ENCODE data around the gene RNF224.
"Not testable (repeated sequence)": the region's sequence is repeated elsewhere in the genome, so short reads cannot be mapped to it uniquely, and the experiment has no call there.

Gene RNF224

DNA sequence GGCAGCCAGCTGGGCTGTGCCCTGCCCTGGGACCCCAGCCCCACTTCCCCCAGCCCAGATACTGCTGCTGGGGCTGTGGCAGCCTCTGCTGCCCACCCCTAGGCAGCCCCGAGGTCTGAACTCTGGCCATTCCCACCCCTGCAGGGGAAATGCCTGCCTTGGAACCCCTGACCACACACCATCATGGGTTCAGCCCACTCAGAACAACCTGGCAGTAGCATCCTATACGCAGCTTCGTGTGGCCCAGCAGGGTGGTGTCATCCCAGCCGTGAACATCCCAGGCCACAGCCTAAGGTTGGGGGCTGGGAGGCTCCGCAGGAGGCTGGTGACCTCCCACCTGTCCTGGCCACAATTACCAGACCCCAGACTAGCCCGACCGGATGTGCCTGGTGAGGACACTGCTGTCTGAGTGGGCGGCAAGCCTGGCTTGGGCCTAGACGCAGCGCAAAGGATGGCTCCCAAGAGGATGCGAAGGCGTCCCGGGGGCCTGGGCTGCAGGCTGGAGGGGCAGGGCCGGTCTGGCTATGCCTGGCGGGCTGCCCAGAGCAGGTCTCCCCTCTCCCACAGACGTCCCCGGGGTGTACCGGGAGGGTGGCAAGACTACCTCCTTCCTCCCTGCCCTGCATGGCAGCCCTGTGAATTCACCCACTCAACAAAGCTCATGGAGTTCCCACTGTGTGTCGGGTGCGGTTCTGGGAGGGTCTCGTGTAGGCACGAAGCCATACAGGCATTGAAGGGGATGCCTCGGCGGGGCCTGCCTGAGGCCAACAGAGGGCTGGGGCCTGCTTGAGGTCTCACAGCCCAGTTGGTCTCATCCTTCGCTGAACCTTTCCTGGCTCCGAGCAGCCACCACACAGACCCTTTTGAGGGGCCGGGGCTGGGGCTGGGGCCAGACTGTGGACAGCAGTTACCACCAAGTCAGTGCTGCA lies 1.9 kb downstream of the RNF224 start:
- no peak for DNase-seq

DNA sequence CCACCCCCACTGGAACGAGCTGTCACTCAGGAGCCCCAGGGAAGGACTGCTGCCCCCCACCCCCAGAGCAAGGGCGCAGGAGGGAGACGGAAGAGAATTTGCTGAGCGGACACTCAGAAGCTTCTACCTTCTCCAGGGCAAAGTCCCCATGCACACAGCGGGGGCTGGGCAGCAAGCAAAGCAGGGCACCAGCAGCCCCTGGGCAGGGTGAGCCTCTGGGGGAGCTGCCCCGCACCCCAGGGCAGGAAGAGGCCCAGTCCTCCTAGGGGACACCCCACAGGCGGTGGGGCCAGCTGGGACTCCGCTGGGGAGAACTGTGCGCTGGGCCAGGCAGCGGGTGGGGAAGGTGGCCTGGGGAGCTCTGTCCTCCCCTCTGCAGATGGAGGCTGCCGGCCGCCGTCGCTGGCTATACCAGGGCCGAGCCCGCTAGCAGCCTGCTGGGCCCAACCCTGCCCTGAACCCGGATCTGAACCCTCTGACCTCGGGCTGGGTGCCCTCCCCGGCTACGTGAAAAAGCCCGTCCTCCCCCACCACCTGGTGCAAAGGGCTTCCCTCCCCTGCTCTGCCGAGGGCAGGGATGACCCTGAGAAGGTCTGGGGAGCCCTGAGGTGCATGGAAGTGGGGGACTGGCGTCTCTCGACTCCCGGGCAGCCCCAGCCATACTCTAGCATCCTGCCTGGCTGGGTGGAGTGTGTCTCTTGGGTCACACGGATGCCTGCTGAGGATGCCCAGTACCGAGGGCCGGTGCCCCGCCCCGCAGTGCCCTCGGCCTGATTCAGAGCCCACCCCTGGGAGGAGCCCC lies 2.8 kb downstream of the RNF224 start:
- no peak for DNase-seq

DNA sequence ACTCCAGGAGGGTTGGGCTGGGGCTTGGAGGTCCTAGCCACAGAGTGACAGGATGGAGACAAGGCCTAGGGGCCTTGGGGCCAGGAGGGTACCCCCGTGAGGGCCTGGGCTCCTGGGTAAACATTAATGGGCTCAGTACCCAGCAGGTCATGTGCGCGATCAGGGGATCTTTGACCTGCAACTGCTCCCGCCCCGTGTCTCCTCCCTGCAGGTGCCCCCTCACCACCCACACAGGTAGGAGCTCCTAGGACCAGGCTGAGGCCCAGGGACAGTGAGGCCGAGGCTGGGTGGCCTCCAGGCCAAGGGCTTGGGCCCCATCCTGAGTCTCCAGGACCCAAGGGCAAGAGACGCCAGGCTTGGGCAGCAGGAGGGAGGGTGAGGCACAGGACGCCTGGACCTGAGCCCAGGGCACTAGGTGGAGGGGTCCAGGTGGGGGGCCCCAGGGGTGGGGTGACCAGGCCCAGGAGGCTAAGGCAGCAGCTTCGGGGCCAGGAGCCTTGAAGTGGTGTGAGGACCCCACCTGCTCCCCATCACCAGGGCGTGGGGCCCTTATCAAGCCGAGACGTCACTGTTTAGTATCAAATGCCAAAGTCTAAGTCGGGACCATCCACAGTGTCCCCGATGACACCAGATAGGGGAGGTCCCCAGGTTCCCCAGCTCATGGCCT lies 3.5 kb downstream of the RNF224 start, which contains the start of gene SLC34A3:
TSS of gene SLC34A3 (plus strand) at position 197 of the 667 bp plus-strand sequence. CDS start 802 bp downstream, outside the sequence.
- no peak for DNase-seq

DNA sequence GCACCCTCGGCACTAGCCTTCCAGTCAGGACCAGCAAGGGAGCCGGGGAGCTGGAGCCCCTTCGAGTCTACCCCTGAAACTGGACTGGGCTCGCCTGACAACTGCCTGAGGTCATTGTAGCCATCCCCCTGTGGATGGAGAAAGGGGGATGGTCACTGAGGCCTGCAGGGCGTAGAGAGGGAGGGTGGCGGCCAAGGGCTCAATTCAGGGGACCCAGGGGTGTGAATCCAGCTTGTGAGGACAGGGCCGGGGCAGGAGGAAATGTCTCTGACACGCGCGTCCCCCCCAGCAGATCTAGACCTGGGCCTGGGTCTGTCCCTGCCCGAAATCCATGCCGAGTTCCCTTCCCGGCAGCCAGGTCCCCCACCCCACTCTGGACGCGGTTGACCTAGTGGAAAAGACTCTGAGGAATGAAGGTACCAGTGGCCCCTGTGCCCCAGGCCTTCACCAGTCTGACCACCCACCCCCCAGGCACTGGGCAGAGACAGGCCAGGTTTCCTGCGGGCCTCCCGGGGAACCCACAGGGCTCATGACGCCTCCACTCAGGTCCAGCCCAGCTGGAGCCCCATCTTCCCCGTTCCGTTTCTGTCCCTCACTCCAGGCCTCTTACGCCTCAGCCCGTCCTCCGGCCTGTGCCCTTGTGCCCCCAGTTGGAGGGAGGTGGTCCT lies 4.2 kb downstream of the RNF224 start:
- no peak for DNase-seq

DNA sequence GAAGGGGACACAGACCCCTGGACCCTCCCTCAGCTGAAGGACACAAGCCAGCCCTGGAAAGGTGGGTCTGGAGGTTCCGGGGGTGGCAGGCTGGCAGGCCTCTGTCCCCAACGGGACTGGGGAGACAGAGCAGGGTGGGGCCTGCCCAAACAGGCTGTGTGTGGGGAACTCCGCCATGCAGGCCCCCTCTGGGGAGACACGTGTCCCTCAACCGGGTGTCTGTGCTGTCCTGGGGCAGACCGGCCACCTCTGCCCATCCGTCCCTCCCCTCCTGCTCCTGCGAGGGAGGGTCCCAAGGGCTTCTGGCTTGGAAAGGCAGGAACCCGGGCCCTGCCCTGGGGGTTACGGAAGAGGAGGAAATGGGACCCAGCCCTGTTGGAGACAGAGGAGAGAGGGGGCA lies 4.8 kb downstream of the RNF224 start:
- no peak for DNase-seq

DNA sequence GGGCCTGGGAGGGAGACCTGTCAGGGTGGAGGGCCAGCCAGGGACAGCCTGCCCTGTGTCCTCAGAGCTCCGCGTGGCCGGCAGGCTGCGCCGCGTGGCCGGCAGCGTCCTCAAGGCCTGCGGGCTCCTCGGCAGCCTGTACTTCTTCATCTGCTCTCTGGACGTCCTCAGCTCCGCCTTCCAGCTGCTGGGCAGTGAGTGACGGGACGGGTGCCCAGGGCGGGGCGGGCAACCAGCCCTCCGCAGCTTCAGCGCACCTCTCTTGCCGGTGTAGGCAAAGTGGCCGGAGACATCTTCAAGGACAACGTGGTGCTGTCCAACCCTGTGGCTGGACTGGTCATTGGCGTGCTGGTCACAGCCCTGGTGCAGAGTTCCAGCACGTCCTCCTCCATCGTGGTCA lies 5.2 kb downstream of the RNF224 start:
- DNase-seq = no peak

DNA sequence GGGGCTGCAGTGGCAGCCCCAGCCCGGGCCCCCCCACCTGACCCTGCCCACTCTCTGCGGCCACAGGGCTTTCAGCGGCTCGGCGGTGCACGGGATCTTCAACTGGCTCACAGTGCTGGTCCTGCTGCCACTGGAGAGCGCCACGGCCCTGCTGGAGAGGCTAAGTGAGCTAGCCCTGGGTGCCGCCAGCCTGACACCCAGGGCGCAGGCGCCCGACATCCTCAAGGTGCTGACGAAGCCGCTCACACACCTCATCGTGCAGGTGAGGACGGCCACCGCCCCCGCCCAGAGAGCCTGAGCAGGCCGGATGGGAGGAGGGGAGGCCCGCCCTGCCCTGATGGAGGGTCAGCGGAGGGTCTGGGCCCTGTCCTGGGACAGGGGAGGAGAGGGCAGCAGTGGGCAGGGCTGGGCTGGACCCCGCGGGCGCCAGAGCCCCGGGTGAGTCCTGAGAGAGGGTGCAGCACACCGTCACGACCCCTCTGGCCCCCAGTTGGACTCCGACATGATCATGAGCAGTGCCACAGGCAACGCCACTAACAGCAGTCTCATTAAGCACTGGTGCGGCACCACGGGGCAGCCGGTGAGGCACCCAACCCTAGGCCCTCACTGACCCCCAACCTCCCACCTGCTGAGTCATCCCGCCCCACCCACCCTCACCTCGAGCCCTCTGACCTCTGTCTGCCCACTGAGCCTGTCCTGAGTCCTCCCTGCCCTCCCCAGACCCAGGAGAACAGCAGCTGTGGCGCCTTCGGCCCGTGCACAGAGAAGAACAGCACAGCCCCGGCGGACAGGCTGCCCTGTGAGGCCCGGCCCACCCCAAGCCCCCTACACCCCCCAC lies 6.1 kb downstream of the RNF224 start:
- DNase-seq = no peak

DNA sequence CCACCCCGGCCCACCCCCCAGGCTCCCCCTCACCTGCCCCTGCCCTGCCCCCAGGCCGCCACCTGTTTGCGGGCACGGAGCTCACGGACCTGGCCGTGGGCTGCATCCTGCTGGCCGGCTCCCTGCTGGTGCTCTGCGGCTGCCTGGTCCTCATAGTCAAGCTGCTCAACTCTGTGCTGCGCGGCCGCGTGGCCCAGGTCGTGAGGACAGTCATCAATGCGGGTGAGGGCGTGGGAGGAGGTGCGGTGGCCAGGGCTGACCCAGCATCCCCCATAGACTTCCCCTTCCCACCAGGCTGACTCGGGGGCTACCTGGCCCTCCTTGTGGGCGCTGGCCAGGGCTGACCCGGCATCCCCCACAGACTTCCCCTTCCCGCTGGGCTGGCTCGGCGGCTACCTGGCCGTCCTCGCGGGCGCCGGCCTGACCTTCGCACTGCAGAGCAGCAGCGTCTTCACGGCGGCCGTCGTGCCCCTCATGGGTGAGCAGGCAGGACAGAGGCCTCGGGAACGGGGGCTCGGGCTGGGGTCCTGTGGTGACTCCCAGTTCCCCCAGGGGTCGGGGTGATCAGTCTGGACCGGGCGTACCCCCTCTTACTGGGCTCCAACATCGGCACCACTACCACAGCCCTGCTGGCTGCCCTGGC lies 6.9 kb downstream of the RNF224 start:
- DNase-seq = no peak

DNA sequence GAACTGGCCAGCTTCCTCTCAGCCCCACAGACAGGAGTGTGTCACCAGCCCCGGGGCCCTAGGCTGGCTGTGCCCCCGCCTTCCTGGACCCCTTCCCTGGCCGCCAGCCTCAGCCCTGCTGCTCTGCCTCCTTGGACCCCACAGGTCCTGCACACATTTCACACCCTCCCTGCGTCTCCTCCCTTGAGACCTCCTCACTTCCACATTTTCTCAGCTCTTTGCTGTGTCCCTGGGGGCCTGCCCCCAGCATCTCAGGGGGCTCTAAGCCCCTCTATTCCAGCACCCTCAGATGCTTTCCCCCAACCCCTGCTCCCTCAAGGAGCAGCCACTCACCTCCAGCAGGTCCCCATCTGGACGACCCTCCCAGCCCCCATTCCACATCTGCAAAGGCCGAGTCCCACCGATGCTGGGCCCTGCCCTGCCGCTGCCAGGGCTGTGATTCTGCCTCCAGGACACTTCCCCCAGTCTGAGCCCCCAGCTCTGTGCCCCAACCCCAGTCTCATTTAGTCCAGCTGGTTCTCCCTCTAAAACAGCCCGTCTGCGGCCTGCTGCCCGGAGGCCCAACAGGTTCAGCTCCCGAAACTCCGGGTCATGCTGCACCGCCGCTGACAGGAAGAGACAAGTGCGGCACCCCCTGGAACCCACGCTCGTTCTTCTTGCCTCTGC lies 7.6 kb downstream of the RNF224 start:
- DNase-seq = no peak

DNA sequence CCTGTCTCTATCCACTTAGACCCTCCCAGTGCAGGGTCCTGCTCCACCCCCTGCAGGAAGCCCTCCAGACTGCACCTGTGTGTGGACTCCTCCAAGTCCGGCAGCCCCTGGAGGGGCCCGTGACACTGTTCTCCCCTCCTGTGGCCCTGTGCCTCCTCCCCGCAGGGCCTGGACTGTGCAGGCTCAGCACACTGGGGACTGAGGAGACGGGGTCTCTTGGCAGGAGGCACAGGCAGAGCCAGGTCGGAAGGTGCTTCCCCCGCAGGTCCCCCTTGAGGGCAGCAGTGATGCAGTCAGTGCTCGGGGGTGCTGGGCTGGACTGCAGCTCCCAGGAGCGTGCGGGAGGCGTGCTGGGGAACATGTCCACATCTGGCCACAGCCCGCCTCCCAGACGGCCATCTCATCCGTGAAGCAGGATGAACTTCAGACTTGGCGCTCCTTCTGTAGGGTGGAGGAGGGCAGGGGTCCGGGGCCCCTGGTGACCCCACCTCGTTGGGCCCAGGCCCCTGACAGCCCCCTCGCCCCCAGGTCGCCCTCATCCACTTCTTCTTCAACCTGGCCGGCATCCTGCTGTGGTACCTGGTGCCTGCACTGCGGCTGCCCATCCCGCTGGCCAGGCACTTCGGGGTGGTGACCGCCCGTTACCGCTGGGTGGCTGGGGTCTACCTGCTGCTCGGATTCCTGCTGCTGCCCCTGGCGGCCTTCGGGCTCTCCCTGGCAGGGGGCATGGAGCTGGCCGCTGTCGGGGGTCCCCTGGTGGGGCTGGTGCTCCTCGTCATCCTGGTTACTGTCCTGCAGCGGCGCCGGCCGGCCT lies 8.3 kb downstream of the RNF224 start:
- no peak for DNase-seq

DNA sequence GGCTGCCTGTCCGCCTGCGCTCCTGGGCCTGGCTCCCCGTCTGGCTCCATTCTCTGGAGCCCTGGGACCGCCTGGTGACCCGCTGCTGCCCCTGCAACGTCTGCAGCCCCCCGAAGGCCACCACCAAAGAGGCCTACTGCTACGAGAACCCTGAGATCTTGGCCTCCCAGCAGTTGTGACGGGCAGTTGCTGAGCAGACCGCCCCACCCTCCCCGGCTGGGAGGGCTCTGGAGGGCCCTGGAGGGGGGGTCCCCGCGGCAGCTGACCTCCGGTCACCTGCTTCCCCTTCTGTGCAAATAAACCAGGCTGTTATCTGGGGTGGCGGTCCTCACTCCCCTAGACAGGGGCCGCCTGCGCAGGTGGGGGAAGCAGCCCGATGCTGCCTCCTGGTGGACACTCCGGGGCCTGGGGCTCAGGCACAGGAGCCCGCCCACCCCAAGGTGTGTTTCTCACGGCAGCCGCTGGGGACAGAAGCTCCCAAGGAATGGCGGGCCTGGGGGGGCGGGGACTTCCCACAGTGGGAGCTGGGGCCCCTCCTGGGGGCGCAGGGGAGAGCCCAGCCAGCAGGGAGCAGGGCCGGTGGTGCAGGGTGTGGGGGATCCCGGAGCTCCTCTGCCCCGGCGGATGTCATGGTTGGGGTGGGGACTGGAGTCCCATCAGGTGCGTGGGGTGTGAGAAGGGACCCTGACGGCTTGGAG lies 9.1 kb downstream of the RNF224 start:
- DNase-seq = peak; percentile 41 to 61

DNA sequence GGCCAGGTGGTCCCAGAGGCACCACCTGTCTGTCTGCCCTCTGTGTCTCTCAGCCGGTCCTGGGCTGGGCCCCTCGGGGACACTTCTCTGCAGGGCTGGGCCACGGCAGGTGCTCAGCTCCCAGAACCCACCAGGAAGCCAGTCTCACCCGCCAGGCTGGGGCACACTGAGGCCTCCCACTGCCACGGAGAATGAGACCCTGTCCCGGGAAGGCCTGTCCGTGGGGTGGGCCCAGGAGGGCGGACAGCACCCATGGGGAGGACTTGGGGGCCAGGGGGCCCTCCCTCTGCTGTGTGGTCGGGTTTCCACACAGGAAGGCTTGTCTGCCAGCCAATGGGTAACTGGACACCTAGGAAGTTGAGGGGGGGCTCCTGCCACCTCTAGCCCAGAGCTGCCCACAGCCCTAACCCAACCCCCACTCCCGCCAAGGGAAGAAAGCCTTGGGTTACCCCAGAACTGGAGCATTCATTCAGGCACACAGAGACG lies 9.7 kb downstream of the RNF224 start:
- no peak for DNase-seq

DNA sequence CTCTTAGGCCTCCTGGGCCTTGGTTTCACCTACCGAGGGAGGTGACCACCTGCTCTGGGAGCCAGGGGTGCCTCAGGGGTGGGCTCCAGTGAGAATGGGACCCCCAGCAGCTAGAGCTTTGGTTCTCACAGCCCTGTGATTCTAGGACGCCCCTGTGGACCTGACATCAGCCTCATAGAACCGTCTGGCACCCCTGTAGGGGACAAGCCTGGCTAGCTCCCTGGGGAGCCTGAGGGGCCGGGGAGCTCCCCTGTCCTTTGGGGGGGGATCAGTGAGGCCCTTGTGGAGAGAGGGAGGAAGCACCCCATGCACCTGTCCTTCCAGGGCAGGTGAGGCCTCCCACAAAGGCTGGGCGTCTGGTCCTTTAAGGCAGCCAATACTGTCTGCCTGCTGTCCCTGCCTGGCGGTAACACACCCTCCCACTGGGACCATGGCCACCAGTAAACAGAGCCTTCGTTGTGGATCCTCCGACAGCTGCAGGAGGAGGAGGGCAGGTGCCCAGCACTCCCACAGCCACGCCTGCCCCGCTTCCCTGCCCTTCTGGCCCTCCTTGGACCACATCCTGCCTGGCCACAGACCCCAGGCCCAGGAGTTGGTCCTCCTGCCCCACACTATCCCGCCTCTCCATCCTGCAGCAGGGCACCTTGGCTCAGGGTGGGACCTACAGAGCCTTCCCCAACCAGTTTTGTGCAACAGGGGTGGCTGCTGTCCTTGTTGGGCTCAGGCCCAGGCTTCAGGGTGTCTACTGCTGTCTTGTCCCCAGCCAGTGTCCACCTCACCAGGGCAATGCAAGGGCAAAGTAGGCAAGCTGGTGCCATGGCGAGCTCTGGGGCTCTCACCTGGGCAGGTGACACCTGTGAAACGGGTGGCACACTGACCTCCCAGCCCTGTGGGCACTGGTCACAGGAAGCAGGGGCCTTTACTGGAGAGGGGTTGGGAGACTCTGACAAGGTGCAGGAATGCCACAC lies 10.7 kb downstream of the RNF224 start:
- no peak for DNase-seq

DNA sequence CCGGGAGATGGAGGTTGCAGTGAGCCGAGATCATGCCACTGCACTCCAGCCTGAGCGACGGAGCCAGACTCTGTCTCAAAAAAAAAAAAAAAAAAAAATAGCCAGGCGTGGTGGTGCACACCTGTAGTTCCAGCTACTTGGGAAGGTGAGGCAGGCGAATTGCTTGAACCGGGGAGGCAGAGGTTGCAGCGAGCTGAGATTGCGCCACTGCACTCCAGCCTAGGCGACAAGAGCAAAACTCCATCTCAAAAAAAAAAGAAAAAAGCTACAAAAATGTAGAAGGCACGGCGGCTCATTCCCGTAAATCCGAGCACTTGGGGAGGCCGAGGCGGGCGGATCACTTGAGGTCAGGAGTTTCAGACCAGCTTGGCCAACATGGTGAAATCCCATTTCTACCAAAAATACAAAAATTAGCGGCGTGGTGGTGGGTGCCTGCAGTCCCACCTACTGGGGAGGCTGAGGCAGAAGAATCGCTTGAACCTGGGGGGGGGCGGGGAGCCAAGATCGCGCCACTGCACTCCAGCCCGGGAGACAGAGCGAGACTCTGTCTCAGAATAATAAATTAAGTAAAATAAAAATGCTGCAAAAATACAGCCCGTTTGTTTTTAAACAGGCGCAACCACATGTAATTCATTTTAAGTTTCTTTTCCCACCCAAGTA lies 12.4 kb downstream of the RNF224 start:
- not testable (repeated sequence) for DNase-seq

DNA sequence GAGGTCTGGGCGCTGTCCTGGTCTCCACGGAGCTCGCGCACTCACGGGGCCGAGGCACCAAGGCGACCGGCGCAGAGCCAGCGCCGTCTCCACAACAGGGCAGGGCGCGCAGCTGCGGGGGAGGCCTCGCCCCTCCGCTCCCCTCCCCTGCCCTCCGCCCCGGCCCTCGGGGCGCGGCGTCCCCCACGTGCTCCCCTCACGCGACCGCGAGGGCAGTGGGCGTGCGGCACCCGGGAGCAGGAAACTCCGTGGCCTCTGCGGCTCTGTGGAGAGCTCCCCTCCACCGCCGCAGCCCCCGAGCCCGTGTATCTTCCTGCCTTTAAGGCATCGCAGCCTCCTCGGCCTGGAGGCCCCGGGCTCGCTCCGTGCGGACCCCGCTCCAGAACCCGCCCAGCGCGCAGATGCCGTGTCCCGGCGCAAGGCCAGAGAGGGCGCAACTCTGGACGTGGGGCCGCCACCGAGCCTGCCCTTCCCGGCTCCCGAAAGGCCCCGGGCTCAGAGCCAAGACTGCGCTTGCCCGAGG lies 13.1 kb downstream of the RNF224 start:
- DNase-seq = no peak

DNA sequence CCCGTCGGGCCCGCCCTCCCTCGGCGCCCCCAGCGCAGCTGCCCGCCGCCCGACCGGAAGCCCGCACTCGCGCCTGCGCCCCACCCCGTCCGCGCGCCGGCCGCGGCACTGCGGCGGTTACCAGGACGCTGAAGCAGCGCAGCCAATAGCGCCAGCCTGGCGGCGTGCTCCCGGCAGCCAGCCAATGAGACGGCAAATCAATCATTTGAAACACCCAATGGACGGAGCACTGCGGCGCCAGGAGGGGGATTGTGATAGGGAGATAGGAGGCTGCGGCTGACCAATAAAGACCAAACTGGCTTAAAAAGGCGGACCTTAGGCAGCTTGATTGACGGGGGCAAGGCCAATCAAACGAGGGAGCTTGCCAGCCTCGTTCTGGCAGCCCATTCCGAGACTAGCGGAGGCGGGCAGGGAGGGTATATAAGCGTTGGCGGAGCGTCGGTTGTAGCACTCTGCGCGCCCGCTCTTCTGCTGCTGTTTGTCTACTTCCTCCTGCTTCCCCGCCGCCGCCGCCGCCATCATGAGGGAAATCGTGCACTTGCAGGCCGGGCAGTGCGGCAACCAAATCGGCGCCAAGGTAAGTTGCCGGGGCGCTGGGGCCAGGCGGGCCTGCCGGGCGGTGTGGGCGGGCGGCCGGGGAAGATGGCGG lies 13.7 kb downstream of the RNF224 start, which contains the start of gene TUBB4B:
TSS of gene TUBB4B (plus strand) at position 447 of the 649 bp plus-strand sequence. CDS start at position 521, 74 bp downstream.
- peak; percentile 95 to 97 for DNase-seq
